Erythroblast (primary cell): ENCODE measurements around the gene CACNG6.

Experiments
- GATA1 ChIP-seq: IDR thresholded peaks from 2 replicates; pipeline ENCODE4 v1.6.1; 2011; ENCODE audit warnings: low read depth, mild to moderate bottlenecking, control low read depth, low read length, moderate library complexity
- POLR2A ChIP-seq: IDR thresholded peaks from 2 replicates; pipeline ENCODE4 v1.6.1; 2011; ENCODE audit warnings: mild to moderate bottlenecking, low read length

DNA sequence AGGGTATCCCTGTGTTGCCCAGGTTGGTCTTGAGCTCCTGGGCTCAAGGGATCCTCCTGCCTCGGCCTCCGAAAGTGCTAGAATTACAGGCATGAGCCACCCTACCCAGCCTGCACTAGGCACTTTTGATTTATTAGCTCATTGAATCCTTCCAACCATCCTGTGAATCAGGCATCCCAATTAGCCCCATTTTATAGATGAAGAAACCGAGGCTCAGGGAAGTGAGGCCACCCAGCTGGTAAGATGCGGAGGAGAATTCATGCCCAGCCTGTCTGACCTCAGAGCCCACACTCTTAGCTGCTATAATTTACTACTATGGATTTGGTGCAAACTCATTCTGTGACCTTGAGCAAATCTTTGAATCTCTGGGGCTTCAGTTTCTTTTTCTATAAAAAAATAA, 46.5 kb upstream of the CACNG6 start:
- no peak for TF ChIP-seq POLR2A
- TF ChIP-seq GATA1 = no peak
